Activated CD4-positive, alpha-beta T cell treated with anti-CD3 and anti-CD28 coated beads, Interleukin-2, amount 10 ng/mL, durations not matched to agents 7 days and 5 days (primary cell): Measurements from ENCODE around the gene OTOA. TPM values are rescaled to one million over a fixed set of nuclear protein-coding genes. Genes with fewer than 3 reads are reported as not detected.

Source experiments
- CTCF ChIA-PET: fragments of 350-600 bp; sonication (Branson Sonifier 250); formaldehyde crosslinking; loops from one replicate; lab custom pipeline; 2021; ENCODE audit warnings: antibody characterized with exemption; lab: Charles Lee
- POLR2A ChIA-PET: fragments of 350-600 bp; sonication (Branson Sonifier 250); formaldehyde crosslinking; loops from one replicate; lab custom pipeline; 2021; ENCODE audit warnings: antibody characterized with exemption; lab: Charles Lee
- DNase-seq: peaks from one replicate; pipeline ENCODE4 v3.0.0-alpha.2; 2020
- H3K27ac Mint-ChIP-seq: one replicate; pipeline ENCODE4 v1.8.0; 2021; ENCODE audit warnings: mild to moderate bottlenecking, moderate library complexity, mixed read lengths
- H3K27me3 Mint-ChIP-seq: one replicate; pipeline ENCODE4 v1.8.0; 2021; ENCODE audit warnings: mixed read lengths
- H3K36me3 Mint-ChIP-seq: one replicate; pipeline ENCODE4 v1.8.0; 2021; ENCODE audit warnings: low read depth, mixed read lengths
- H3K4me1 Mint-ChIP-seq: one replicate; pipeline ENCODE4 v1.8.0; 2021; ENCODE audit warnings: mixed read lengths
- H3K4me3 Mint-ChIP-seq: one replicate; pipeline ENCODE4 v1.8.0; 2021; ENCODE audit warnings: mild to moderate bottlenecking, moderate library complexity, mixed read lengths
- H3K9me3 Mint-ChIP-seq: one replicate; pipeline ENCODE4 v1.8.0; 2021; ENCODE audit warnings: mixed read lengths
- total RNA-seq, 2 experiments: library from RNA; stranded (reverse); gene quantifications; one replicate each; pipeline ENCODE4 v1.2.3, GENCODE V29; 2021

OTOA gene
- total RNA-seq, 2 experiments from 2014 or later = 0.17 TPM; not detected in 1

GRCh38 chr16:21694609-21695008 is 30.8 kb downstream of the OTOA start:
- Mint-ChIP-seq H3K9me3 (no peaks in the 10 kb centered on the region), H3K27me3 (peaks cover 6% of the 10 kb centered on the region), H3K27ac (no peak overlapping the region), H3K36me3 (no peaks in the 10 kb centered on the region), H3K4me1 (no peaks in the 10 kb centered on the region), H3K4me3 (no peak overlapping the region)
- no peak for DNase-seq
- ChIA-PET CTCF (interaction anchor here (2.3 kb wide), 1 partner anchor 13 kb away, joined by 6 read pairs; no protein-coding TSS in a partner anchor), POLR2A (no interaction called here)

DNA sequence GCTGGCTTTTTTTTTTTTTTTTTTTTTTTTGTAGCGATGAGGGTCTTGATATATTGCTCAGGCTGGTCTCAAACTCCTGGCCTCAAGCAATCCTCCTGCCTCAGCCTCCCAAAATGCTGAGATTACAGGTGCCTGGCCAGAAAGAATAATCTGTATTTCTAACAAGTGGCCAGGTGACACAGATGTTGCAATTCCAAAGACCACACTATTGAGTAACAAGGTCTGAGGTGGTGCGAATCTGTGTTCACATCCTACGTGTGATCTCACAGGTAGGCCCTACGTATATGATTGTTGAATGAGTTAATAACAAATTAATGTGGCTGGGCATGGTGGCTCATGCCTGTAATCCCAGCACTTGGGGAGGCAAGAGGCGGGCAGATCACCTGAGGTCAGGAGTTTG is 33.3 kb downstream of the OTOA start:
- H3K4me1 Mint-ChIP-seq = no peaks in the 10 kb centered on the region
- no peak for DNase-seq
- no peaks in the 10 kb centered on the region for H3K9me3 Mint-ChIP-seq
- H3K36me3 Mint-ChIP-seq = no peaks in the 10 kb centered on the region
- ChIA-PET CTCF (no interaction called here), POLR2A (no interaction called here)
- H3K27ac Mint-ChIP-seq = no peak overlapping the region
- peaks cover 3% of the 10 kb centered on the region for H3K27me3 Mint-ChIP-seq
- H3K4me3 Mint-ChIP-seq = no peak overlapping the region

- CTCF ChIA-PET = interaction anchor here (0.9 kb wide), 1 partner anchor 12 kb away, joined by 3 read pairs; no protein-coding TSS in a partner anchor
- H3K4me3 Mint-ChIP-seq = no peak overlapping the region
- no peak for DNase-seq
- H3K27ac Mint-ChIP-seq = no peak overlapping the region
- peaks cover 5% of the 10 kb centered on the region for H3K27me3 Mint-ChIP-seq
- POLR2A ChIA-PET = no interaction called here
- H3K4me1 Mint-ChIP-seq = peaks cover under 1% of the 10 kb centered on the region
- H3K9me3 Mint-ChIP-seq = no peaks in the 10 kb centered on the region
- no peaks in the 10 kb centered on the region for H3K36me3 Mint-ChIP-seq
Observed at GRCh38 chr16:21698169-21699032, 34.6 kb downstream of the OTOA start.

- H3K36me3 Mint-ChIP-seq = no peaks in the 10 kb centered on the region
- no peak overlapping the region for H3K27ac Mint-ChIP-seq
- peaks cover 5% of the 10 kb centered on the region for H3K4me1 Mint-ChIP-seq
- H3K27me3 Mint-ChIP-seq = peaks cover 2% of the 10 kb centered on the region
- POLR2A ChIA-PET = no interaction called here
- no peak for DNase-seq
- CTCF ChIA-PET = no interaction called here
- no peaks in the 10 kb centered on the region for H3K9me3 Mint-ChIP-seq
- H3K4me3 Mint-ChIP-seq = no peak overlapping the region
Observed at GRCh38 chr16:21701271-21701670, 37.5 kb downstream of the OTOA start.

DNA sequence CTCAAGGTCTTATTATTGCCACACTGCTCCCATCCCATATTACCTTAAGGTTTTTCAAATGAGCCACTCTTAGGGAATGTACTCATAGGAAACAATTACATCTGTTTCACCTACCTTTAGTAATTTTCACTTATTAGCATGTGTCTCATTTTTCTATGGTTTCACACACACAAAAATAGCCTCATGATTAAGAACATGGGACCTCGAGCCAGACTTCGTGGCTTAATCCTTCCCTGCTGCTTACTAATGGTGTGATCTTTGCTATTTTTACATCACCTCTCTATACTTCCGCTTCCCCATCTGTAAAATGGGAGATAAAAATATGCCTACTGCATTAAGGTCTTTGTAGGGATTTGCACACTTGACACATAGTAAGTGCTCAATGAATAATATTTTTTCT is 38.5 kb downstream of the OTOA start:
- peaks cover 2% of the 10 kb centered on the region for H3K27me3 Mint-ChIP-seq
- H3K4me1 Mint-ChIP-seq = peaks cover 5% of the 10 kb centered on the region
- H3K4me3 Mint-ChIP-seq = no peak overlapping the region
- DNase-seq = no peak
- ChIA-PET POLR2A (no interaction called here), CTCF (no interaction called here)
- no peak overlapping the region for H3K27ac Mint-ChIP-seq
- no peaks in the 10 kb centered on the region for H3K36me3 Mint-ChIP-seq
- H3K9me3 Mint-ChIP-seq = no peaks in the 10 kb centered on the region

DNA sequence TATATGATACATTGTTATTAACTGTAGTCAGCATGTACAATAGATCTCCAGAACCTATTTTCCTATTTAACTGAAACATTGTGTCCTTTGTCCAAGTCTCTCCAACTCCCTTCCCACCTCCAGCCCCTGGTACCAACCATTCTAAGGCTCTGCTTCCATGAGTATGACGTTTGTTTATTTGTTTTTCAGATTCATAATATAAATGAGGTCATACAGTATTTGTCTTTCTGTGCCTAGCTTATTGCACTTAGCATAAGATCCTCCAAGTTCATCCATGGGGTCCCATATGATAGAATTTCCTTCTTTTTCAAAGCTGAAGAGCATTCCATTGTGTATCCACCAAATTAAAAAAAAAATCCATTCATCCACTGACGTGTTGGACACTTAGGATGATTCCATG is 39.4 kb downstream of the OTOA start:
- CTCF ChIA-PET = interaction anchor here (0.9 kb wide), 1 partner anchor 40 kb away, joined by 3 read pairs; the partner anchor contains the start of gene OTOA
- Mint-ChIP-seq H3K36me3 (no peaks in the 10 kb centered on the region), H3K4me3 (no peak overlapping the region), H3K4me1 (peaks cover 5% of the 10 kb centered on the region), H3K27ac (no peak overlapping the region), H3K27me3 (peaks cover 2% of the 10 kb centered on the region), H3K9me3 (no peaks in the 10 kb centered on the region)
- POLR2A ChIA-PET = no interaction called here
- no peak for DNase-seq

DNA sequence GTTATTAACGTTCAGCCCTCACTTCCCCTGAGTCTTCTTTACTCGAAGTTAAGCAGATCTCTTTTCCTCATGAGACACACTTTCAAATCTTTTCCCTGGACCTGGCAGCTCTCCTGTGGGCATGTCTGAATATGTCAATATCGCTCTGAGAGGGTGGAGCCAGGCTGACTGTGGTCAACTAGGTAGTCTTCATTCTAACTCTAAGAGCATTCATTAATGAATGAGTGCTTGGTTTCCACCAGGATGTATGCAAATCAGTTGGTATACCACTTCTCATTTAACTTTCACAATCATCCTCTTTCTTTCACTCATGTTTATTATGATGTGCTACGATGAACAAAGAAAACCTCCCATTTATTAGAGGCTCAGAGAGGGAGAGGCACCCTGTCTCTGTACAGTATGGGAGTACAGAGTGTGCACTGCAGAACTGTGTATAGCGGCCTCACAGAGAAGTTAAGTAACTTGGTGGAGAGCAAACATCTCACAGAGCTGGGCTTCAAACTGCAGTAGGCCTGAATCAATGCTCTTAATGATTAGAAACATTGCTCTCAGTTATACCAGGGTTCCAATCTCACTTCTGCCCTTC is 39.9 kb downstream of the OTOA start:
- CTCF ChIA-PET = interaction anchor here (0.9 to 1.5 kb wide), 2 partner anchors 40 to 47 kb away, joined by 3 read pairs; partner anchors contain the start of gene OTOA
- POLR2A ChIA-PET = interaction anchor here (0.6 kb wide), 1 partner anchor 38 kb away, joined by 3 read pairs; no protein-coding TSS in a partner anchor
- Mint-ChIP-seq H3K4me1 (peaks cover 9% of the 10 kb centered on the region), H3K27me3 (peaks cover 2% of the 10 kb centered on the region), H3K27ac (no peak overlapping the region), H3K9me3 (no peaks in the 10 kb centered on the region), H3K4me3 (no peak overlapping the region), H3K36me3 (no peaks in the 10 kb centered on the region)
- DNase-seq = no peak

- Mint-ChIP-seq H3K36me3 (no peaks in the 10 kb centered on the region), H3K9me3 (no peaks in the 10 kb centered on the region), H3K4me3 (no peak overlapping the region), H3K27ac (no peak overlapping the region), H3K27me3 (peaks cover 2% of the 10 kb centered on the region), H3K4me1 (peaks cover 9% of the 10 kb centered on the region)
- POLR2A ChIA-PET = interaction anchor here (0.6 kb wide), 1 partner anchor 39 kb away, joined by 3 read pairs; no protein-coding TSS in a partner anchor
- DNase-seq = no peak
- CTCF ChIA-PET = interaction anchor here (0.6 to 1.5 kb wide), 2 partner anchors 47 to 91 kb away, joined by 3 read pairs; no protein-coding TSS in a partner anchor
Observed at GRCh38 chr16:21704266-21704665, 40.5 kb downstream of the OTOA start.

- POLR2A ChIA-PET = no interaction called here
- Mint-ChIP-seq H3K4me3 (no peak overlapping the region), H3K27ac (no peak overlapping the region), H3K4me1 (peaks cover 9% of the 10 kb centered on the region), H3K9me3 (no peaks in the 10 kb centered on the region), H3K27me3 (peaks cover 2% of the 10 kb centered on the region), H3K36me3 (no peaks in the 10 kb centered on the region)
- DNase-seq = no peak
- CTCF ChIA-PET = interaction anchor here (0.6 to 1.5 kb wide), 2 partner anchors 48 to 91 kb away, joined by 3 read pairs; no protein-coding TSS in a partner anchor
Observed at GRCh38 chr16:21704733-21705132, 41.0 kb downstream of the OTOA start.

DNA sequence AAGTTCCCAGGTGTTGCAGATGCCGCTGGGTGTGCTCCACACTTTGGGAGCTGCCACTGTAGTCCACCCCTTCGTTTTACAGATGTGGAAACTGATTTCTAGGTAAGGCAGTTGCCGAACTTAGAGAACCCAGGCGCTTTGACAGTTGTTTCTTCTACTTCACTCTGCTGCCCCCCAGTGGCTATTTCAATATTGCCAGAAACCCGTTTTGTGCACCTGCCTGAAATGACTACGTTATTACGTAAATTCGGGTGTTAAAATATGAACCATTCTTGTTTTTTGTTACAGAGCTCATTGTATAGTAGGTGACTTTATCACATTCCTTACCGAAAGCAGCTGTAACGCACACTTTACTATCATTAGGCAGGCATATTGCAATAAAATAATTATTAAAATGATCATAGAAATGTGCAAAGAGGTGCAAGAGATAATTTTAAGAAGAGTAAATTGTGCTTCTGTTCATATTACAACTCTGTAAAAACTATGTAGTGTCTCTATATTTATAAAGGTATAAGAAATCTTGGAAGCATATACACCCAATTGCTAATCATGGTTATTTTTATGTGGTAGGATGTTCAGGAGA is 44.9 kb downstream of the OTOA start:
- ChIA-PET POLR2A (no interaction called here), CTCF (interaction anchor here (0.9 to 1.9 kb wide), 7 partner anchors 13 to 1753 kb away, joined by 3 to 8 read pairs (median 3); no protein-coding TSS in a partner anchor)
- H3K4me1 Mint-ChIP-seq = peaks cover 8% of the 10 kb centered on the region
- H3K27me3 Mint-ChIP-seq = no peaks in the 10 kb centered on the region
- no peak overlapping the region for H3K4me3 Mint-ChIP-seq
- H3K27ac Mint-ChIP-seq = no peak overlapping the region
- no peaks in the 10 kb centered on the region for H3K36me3 Mint-ChIP-seq
- H3K9me3 Mint-ChIP-seq = no peaks in the 10 kb centered on the region
- DNase-seq = peak; percentile 92

GRCh38 chr16:21710938-21711337 is 47.2 kb downstream of the OTOA start:
- ChIA-PET POLR2A (interaction anchor here (0.6 kb wide), 1 partner anchor 65 kb away, joined by 3 read pairs; no protein-coding TSS in a partner anchor), CTCF (interaction anchor here (0.7 kb wide), 2 partner anchors 91 to 1967 kb away, joined by 3 read pairs; no protein-coding TSS in a partner anchor)
- Mint-ChIP-seq H3K4me1 (peaks cover 12% of the 10 kb centered on the region), H3K27me3 (no peaks in the 10 kb centered on the region), H3K27ac (no peak overlapping the region), H3K36me3 (no peaks in the 10 kb centered on the region), H3K4me3 (no peak overlapping the region), H3K9me3 (no peaks in the 10 kb centered on the region)
- no peak for DNase-seq

DNA sequence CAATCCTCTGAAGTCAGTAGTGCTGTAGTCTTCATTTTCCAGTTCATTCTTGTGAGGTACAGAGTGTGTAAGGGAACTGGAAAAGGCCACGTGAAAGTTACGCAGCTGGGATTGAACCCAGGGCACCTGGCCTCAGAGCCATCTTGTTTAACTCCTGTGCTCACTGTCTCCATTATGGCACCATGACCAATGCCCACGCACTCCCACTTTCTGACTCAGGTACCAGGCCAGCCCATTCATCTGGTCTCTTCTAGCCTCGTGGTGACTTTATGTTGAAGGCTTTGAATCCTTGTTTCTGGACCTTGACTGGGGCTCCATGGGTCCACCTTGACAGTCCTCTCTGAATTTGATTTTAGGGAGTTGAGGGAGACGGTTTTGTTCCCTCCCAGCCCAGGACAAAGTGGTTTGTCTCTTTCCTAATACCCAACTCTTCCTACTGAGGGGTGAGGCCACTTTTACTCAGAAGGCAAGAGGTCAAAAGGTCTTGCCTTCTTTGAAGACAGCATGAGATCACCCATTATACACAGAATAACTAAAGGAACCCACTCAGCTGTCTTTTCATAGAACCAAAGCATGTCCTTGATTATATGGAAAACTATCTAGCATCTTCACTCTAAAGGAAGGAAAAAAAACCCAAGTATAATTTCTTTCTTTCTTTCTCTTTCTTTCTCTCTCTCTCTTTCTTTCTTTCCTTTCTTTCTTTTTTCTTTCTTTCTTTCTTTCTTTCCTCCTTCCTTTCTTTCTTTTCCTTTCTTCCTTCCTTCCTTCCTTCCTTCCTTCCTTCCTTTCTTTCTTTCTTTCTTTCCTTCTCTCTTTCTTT is 50.0 kb downstream of the OTOA start:
- ChIA-PET CTCF (no interaction called here), POLR2A (no interaction called here)
- Mint-ChIP-seq H3K36me3 (no peaks in the 10 kb centered on the region), H3K4me1 (peaks cover 8% of the 10 kb centered on the region), H3K9me3 (no peaks in the 10 kb centered on the region), H3K27ac (no peak overlapping the region), H3K4me3 (no peak overlapping the region), H3K27me3 (no peaks in the 10 kb centered on the region)
- DNase-seq = no peak
